ENCODE measurements around the gene GLT8D2.
A peak's percentile ranks its signal among the peaks of the same experiment; 100 is the strongest.

The GLT8D2 gene

GRCh38 chr12:103975368-103975767 lies 74.6 kb downstream of the GLT8D2 start:
- H3K27me3 ChIP-seq: no peaks in the 10 kb centered on the region
- no peak overlapping the region for H3K4me3 ChIP-seq
- no peaks in the 10 kb centered on the region for H3K9me3 ChIP-seq
- H3K9ac ChIP-seq: no peak overlapping the region
- peaks cover 86% of the 10 kb centered on the region for H3K36me3 ChIP-seq
- peaks cover 99% of the 10 kb centered on the region for H4K20me1 ChIP-seq
- no peak overlapping the region for H3K27ac ChIP-seq
- no peak overlapping the region for H3K4me2 ChIP-seq
- no peak for TF ChIP-seq Cebpa-rat (IDR thresholded peaks at IDR 0.05)
- peaks cover 29% of the 10 kb centered on the region for H3K4me1 ChIP-seq

GRCh38 chr12:103973909-103974308 lies 76.1 kb downstream of the GLT8D2 start:
- H3K4me2 ChIP-seq: no peak overlapping the region
- peaks cover 31% of the 10 kb centered on the region for H3K4me1 ChIP-seq
- no peak overlapping the region for H3K27ac ChIP-seq
- no peak overlapping the region for H3K9ac ChIP-seq
- peaks cover 85% of the 10 kb centered on the region for H3K36me3 ChIP-seq
- peaks cover 99% of the 10 kb centered on the region for H4K20me1 ChIP-seq
- no peaks in the 10 kb centered on the region for H3K9me3 ChIP-seq
- TF ChIP-seq Cebpa-rat (IDR thresholded peaks at IDR 0.05): no peak
- H3K4me3 ChIP-seq: no peak overlapping the region
- H3K27me3 ChIP-seq: no peaks in the 10 kb centered on the region

GRCh38 chr12:103969391-103969790 lies 80.6 kb downstream of the GLT8D2 start:
- TF ChIP-seq Cebpa-rat (IDR thresholded peaks at IDR 0.05): no peak
- no peaks in the 10 kb centered on the region for H3K27me3 ChIP-seq
- H3K9ac ChIP-seq: no peak overlapping the region
- no peaks in the 10 kb centered on the region for H3K9me3 ChIP-seq
- H4K20me1 ChIP-seq: peaks cover 73% of the 10 kb centered on the region
- 0 out of 2 replicates have a peak overlapping the region, but pooled peaks have one; percentile 8 for H3K4me2 ChIP-seq
- no peak overlapping the region for H3K4me3 ChIP-seq
- H3K27ac ChIP-seq: no peak overlapping the region
- H3K36me3 ChIP-seq: peaks cover 56% of the 10 kb centered on the region
- H3K4me1 ChIP-seq: peaks cover 42% of the 10 kb centered on the region

GRCh38 chr12:103966736-103967135 lies 83.3 kb downstream of the GLT8D2 start:
- TF ChIP-seq Cebpa-rat (IDR thresholded peaks at IDR 0.05): no peak
- peaks cover 35% of the 10 kb centered on the region for H3K36me3 ChIP-seq
- peak overlapping the region; percentile 97 for H3K27ac ChIP-seq
- peak overlapping the region; percentile 97 for H3K4me2 ChIP-seq
- H3K9me3 ChIP-seq: no peaks in the 10 kb centered on the region
- peak overlapping the region; percentile 94 for H3K9ac ChIP-seq
- no peaks in the 10 kb centered on the region for H3K27me3 ChIP-seq
- H4K20me1 ChIP-seq: peaks cover 46% of the 10 kb centered on the region
- H3K4me3 ChIP-seq: peak overlapping the region; percentile 79
- H3K4me1 ChIP-seq: peaks cover 62% of the 10 kb centered on the region

GRCh38 chr12:103965590-103966504 lies 84.1 kb downstream of the GLT8D2 start, which contains the start of gene TDG:
TSS of gene TDG (plus strand) at chr12:103965872. CDS start at chr12:103966038, 166 bp downstream.
- peak within 1 kb of the TSS; percentile 97 for H3K27ac ChIP-seq
- H3K4me3 ChIP-seq: peak within 1 kb of the TSS; percentile 79
- H3K9ac ChIP-seq: peak within 1 kb of the TSS; percentile 94
- H3K27me3 ChIP-seq: no peaks in the 10 kb centered on the region
- peaks cover 54% of the 10 kb centered on the region for H3K4me1 ChIP-seq
- no peak for TF ChIP-seq Cebpa-rat (IDR thresholded peaks at IDR 0.05)
- no peaks in the 10 kb centered on the region for H3K9me3 ChIP-seq
- peak within 1 kb of the TSS; percentile 97 for H3K4me2 ChIP-seq
- peaks cover 33% of the 10 kb centered on the region for H3K36me3 ChIP-seq
- peaks cover 37% of the 10 kb centered on the region for H4K20me1 ChIP-seq

GRCh38 chr12:103965255-103965589 lies 84.8 kb downstream of the GLT8D2 start:
- peaks cover 52% of the 10 kb centered on the region for H3K4me1 ChIP-seq
- peak overlapping the region; percentile 97 for H3K27ac ChIP-seq
- H3K4me3 ChIP-seq: peak overlapping the region; percentile 79
- H3K9ac ChIP-seq: peak overlapping the region; percentile 94
- peaks cover 31% of the 10 kb centered on the region for H4K20me1 ChIP-seq
- no peak for TF ChIP-seq Cebpa-rat (IDR thresholded peaks at IDR 0.05)
- no peaks in the 10 kb centered on the region for H3K9me3 ChIP-seq
- peak overlapping the region; percentile 94 for H3K4me2 ChIP-seq
- H3K36me3 ChIP-seq: peaks cover 28% of the 10 kb centered on the region
- no peaks in the 10 kb centered on the region for H3K27me3 ChIP-seq

GRCh38 chr12:103964805-103965204 lies 85.2 kb downstream of the GLT8D2 start:
- Histone ChIP-seq H3K9ac (peak overlapping the region; percentile 94), H3K36me3 (peaks cover 24% of the 10 kb centered on the region), H3K4me1 (peaks cover 52% of the 10 kb centered on the region), H3K27me3 (no peaks in the 10 kb centered on the region), H4K20me1 (peaks cover 27% of the 10 kb centered on the region), H3K4me2 (peak overlapping the region; percentile 94), H3K9me3 (no peaks in the 10 kb centered on the region), H3K4me3 (peak overlapping the region; percentile 79), H3K27ac (peak overlapping the region; percentile 97)
- no peak for TF ChIP-seq Cebpa-rat (IDR thresholded peaks at IDR 0.05)

GRCh38 chr12:103962493-103962892 lies 87.5 kb downstream of the GLT8D2 start:
- Histone ChIP-seq H3K4me2 (no peak overlapping the region), H3K9ac (no peak overlapping the region), H3K27me3 (no peaks in the 10 kb centered on the region), H3K36me3 (peaks cover 1% of the 10 kb centered on the region; the same call in 1 of the 2 replicates), H3K9me3 (no peaks in the 10 kb centered on the region), H4K20me1 (peaks cover 4% of the 10 kb centered on the region; the same call in 1 of the 2 replicates), H3K4me1 (peaks cover 42% of the 10 kb centered on the region), H3K4me3 (no peak overlapping the region), H3K27ac (no peak overlapping the region)
- TF ChIP-seq Cebpa-rat (IDR thresholded peaks at IDR 0.05): no peak

- no peak overlapping the region for H3K9ac ChIP-seq
- H3K36me3 ChIP-seq: no peaks in the 10 kb centered on the region
- H3K4me2 ChIP-seq: no peak overlapping the region
- H3K27me3 ChIP-seq: no peaks in the 10 kb centered on the region
- no peak overlapping the region for H3K27ac ChIP-seq
- H3K9me3 ChIP-seq: no peaks in the 10 kb centered on the region
- peaks cover 39% of the 10 kb centered on the region for H3K4me1 ChIP-seq
- no peaks in the 10 kb centered on the region for H4K20me1 ChIP-seq
- no peak for TF ChIP-seq Cebpa-rat (IDR thresholded peaks at IDR 0.05)
- no peak overlapping the region for H3K4me3 ChIP-seq
Measured at GRCh38 chr12:103960616-103961227, 89.3 kb downstream of the GLT8D2 start.

- Histone ChIP-seq H3K4me3 (no peak overlapping the region), H3K9me3 (no peaks in the 10 kb centered on the region), H3K36me3 (peaks cover 17% of the 10 kb centered on the region), H3K9ac (no peak overlapping the region), H3K4me2 (peak overlapping the region; percentile 40; the same call in 1 of the 2 replicates), H3K4me1 (peaks cover 38% of the 10 kb centered on the region), H4K20me1 (peaks cover under 1% of the 10 kb centered on the region; the same call in 1 of the 2 replicates), H3K27me3 (no peaks in the 10 kb centered on the region), H3K27ac (no peak overlapping the region)
- TF ChIP-seq Cebpa-rat (IDR thresholded peaks at IDR 0.05): no peak
Measured at GRCh38 chr12:103958621-103959020, 91.4 kb downstream of the GLT8D2 start.

Data from BLaER1 (cell line).